GM23248 (cell line): ENCODE results near the gene IFT80. TPM values are rescaled to one million over a fixed set of nuclear protein-coding genes. Genes with fewer than 3 reads are reported as not detected.

ENCODE experiments used
- DNase-seq: peaks from one replicate; pipeline ENCODE4 v3.0.0-alpha.2; 2015
- H2AFZ ChIP-seq: fragments of 200-600 bp; sonication (generic); 2 replicates; pipeline ENCODE4 v1.6.1; 2016; ENCODE audit warnings: antibody characterized with exemption
- H3F3A ChIP-seq: fragments of 200-600 bp; sonication (generic); 2 replicates; pipeline ENCODE4 v1.6.1; 2016; ENCODE audit warnings: mild to moderate bottlenecking, antibody characterized with exemption, mixed run types; ENCODE audit not compliant: insufficient read depth
- H3K27ac ChIP-seq: fragments of 200-600 bp; sonication (generic); 2 replicates; pipeline ENCODE4 v1.5.1; 2016; ENCODE audit warnings: mild to moderate bottlenecking
- H3K27me3 ChIP-seq: fragments of 200-600 bp; sonication (generic); replicated peaks from 2 replicates; pipeline ENCODE4 v1.6.1; 2016; ENCODE audit warnings: mild to moderate bottlenecking; ENCODE audit not compliant: insufficient read depth
- H3K36me3 ChIP-seq: fragments of 200-600 bp; sonication (generic); 2 replicates; pipeline ENCODE4 v1.6.1; 2016; ENCODE audit warnings: low read depth, mild to moderate bottlenecking
- H3K4me1 ChIP-seq: fragments of 200-600 bp; sonication (generic); 2 replicates; pipeline ENCODE4 v1.6.1; 2016; ENCODE audit warnings: mild to moderate bottlenecking; ENCODE audit not compliant: insufficient read depth
- H3K4me2 ChIP-seq: fragments of 200-600 bp; sonication (generic); one replicate; pipeline ENCODE4 v1.6.1; 2016; ENCODE audit warnings: mild to moderate bottlenecking; ENCODE audit not compliant: unreplicated experiment
- H3K4me3 ChIP-seq: fragments of 200-600 bp; sonication (generic); 2 replicates; pipeline ENCODE4 v1.5.1; 2016; ENCODE audit warnings: mild to moderate bottlenecking
- H3K79me2 ChIP-seq: fragments of 200-600 bp; sonication (generic); 2 replicates; pipeline ENCODE4 v1.6.1; 2016; ENCODE audit warnings: mild to moderate bottlenecking; ENCODE audit not compliant: insufficient read depth
- H3K9ac ChIP-seq: fragments of 200-600 bp; sonication (generic); 2 replicates; pipeline ENCODE4 v1.6.1; 2016; ENCODE audit warnings: mild to moderate bottlenecking
- H3K9me2 ChIP-seq: fragments of 200-600 bp; sonication (generic); 2 replicates; pipeline ENCODE4 v1.6.1; 2016; ENCODE audit warnings: mixed run types, mild to moderate bottlenecking, moderate library complexity; ENCODE audit not compliant: insufficient read depth
- H3K9me3 ChIP-seq: fragments of 200-600 bp; sonication (generic); one replicate; pipeline ENCODE4 v1.6.1; 2017; ENCODE audit warnings: low read depth
- H4K20me1 ChIP-seq: fragments of 200-600 bp; sonication (generic); 2 replicates; pipeline ENCODE4 v1.6.0; 2016; ENCODE audit not compliant: insufficient read depth
- EZH2 ChIP-seq: fragments of 200-600 bp; sonication (generic); IDR thresholded peaks from 2 replicates; pipeline ENCODE4 v1.6.1; 2018; ENCODE audit warnings: antibody characterized with exemption, mild to moderate bottlenecking; ENCODE audit not compliant: insufficient read depth, poor library complexity, severe bottlenecking
- EZH2phosphoT487 ChIP-seq: fragments of 200-600 bp; sonication (generic); IDR thresholded peaks from 2 replicates; pipeline ENCODE4 v1.6.1; 2018; ENCODE audit warnings: antibody characterized with exemption, moderate library complexity, mild to moderate bottlenecking, low read depth; ENCODE audit not compliant: insufficient read depth
- WGBS, 2 experiments: methylation state at CpG; one replicate each; pipeline ENCODE4 v1.1.6; 2015 to 2017; ENCODE audit warnings: low lambda C conversion rate in 2 of 2, low coverage in 1 of 2; ENCODE audit errors: missing lambda C conversion rate in 2 of 2; 5-methylcytosine and 5-hydroxymethylcytosine counted together
- in situ Hi-C: fragments of 300-500 bp; cut with MboI; formaldehyde crosslinking; loops from 2 replicates; pipeline ENCODE4 v1.15.0; 2020
- polyA plus RNA-seq: library from polyadenylated mRNA; unstranded; fragments of >200 nt; fragmentation: Nextera tagmentation; extraction: Ambion mirVana; gene quantifications from 2 replicates; pipeline ENCODE4 v1.2.1, GENCODE V29; 2016
- total RNA-seq: library from RNA; depleted of rRNA; stranded (reverse); fragments of >200 nt; shearing (Covaris generic); gene quantifications from 2 replicates; pipeline ENCODE4 v1.2.3, GENCODE V29; 2014

The IFT80 gene
- total and polyA plus RNA-seq, 2 experiments from 2014 or later: 19.8 to 48.4 TPM

GRCh38 chr3:160400030-160400701 is 1.1 kb upstream of the IFT80 start:
- in situ Hi-C loops: loop anchor here (10.0 kb wide), 1 partner anchor 235 kb away; no protein-coding TSS in a partner anchor
- WGBS, 2 experiments: 1 to 2% methylated on average over 41 to 49 of the region's 49 CpGs
- peak overlapping the region; percentile 98 for H3K27ac ChIP-seq

GRCh38 chr3:160398820-160399124 is 253 bp downstream of the IFT80 start:
- Histone ChIP-seq H4K20me1 (no peaks in the 10 kb centered on the region), H3K27me3 (no peaks in the 10 kb centered on the region), H3K4me2 (peak overlapping the region; percentile 82), H3K4me3 (peak overlapping the region; percentile 95), H3F3A (peaks cover 26% of the 10 kb centered on the region), H3K4me1 (peaks cover 39% of the 10 kb centered on the region), H3K9me3 (no peaks in the 10 kb centered on the region), H2AFZ (peak overlapping the region; percentile 95), H3K9ac (peak overlapping the region; percentile 98), H3K79me2 (peaks cover 87% of the 10 kb centered on the region), H3K27ac (peak overlapping the region; percentile 98), H3K9me2 (no peaks in the 10 kb centered on the region), H3K36me3 (0 out of 2 replicates have a peak, but pooled peaks cover 4% of the 10 kb centered on the region)
- DNase-seq: no peak
- WGBS, 2 experiments: 0 to 2% methylated on average over 9 of the region's 9 CpGs
- in situ Hi-C loops: no loop called here
- TF ChIP-seq EZH2phosphoT487: no peak
- TF ChIP-seq EZH2: no peak

More at GRCh38 chr3:160400030-160400701, 1.1 kb upstream of the IFT80 start:
- Histone ChIP-seq H3K9me2 (no peaks in the 10 kb centered on the region), H3K79me2 (peaks cover 87% of the 10 kb centered on the region), H3K27me3 (no peaks in the 10 kb centered on the region), H3K4me1 (peaks cover 46% of the 10 kb centered on the region), H3K4me3 (peak overlapping the region; percentile 95), H3K36me3 (peaks cover 11% of the 10 kb centered on the region; the same call in 1 of the 2 replicates), H3F3A (peaks cover 25% of the 10 kb centered on the region), H3K4me2 (peak overlapping the region; percentile 90), H4K20me1 (no peaks in the 10 kb centered on the region), H3K9me3 (no peaks in the 10 kb centered on the region), H2AFZ (peak overlapping the region; percentile 95), H3K9ac (peak overlapping the region; percentile 98)
- DNase-seq: peak; percentile 83
- no peak for TF ChIP-seq EZH2phosphoT487
- no peak for TF ChIP-seq EZH2

GRCh38 chr3:160395297-160395696 is 3.7 kb downstream of the IFT80 start:
- DNase-seq: peak; percentile 85
- Histone ChIP-seq H3K9me3 (no peaks in the 10 kb centered on the region), H4K20me1 (no peaks in the 10 kb centered on the region), H3K4me2 (peak overlapping the region; percentile 47), H3K27ac (peak overlapping the region; percentile 28; the same call in 1 of the 2 replicates), H3K4me3 (no peak overlapping the region), H3K36me3 (no peaks in the 10 kb centered on the region), H3F3A (peaks cover 19% of the 10 kb centered on the region), H3K9me2 (no peaks in the 10 kb centered on the region), H3K9ac (no peak overlapping the region), H2AFZ (no peak overlapping the region), H3K27me3 (no peaks in the 10 kb centered on the region), H3K79me2 (peaks cover 87% of the 10 kb centered on the region), H3K4me1 (peaks cover 22% of the 10 kb centered on the region)
- in situ Hi-C loops: no loop called here
- TF ChIP-seq EZH2phosphoT487: no peak
- no peak for TF ChIP-seq EZH2

- Histone ChIP-seq H3K36me3 (no peaks in the 10 kb centered on the region), H4K20me1 (no peaks in the 10 kb centered on the region), H3F3A (peaks cover 18% of the 10 kb centered on the region; the same call in 1 of the 2 replicates), H3K4me2 (no peak overlapping the region), H3K9me2 (no peaks in the 10 kb centered on the region), H3K4me1 (peaks cover 22% of the 10 kb centered on the region), H3K4me3 (no peak overlapping the region), H2AFZ (no peak overlapping the region), H3K27me3 (no peaks in the 10 kb centered on the region), H3K9me3 (no peaks in the 10 kb centered on the region), H3K9ac (no peak overlapping the region), H3K27ac (no peak overlapping the region), H3K79me2 (peaks cover 90% of the 10 kb centered on the region)
- in situ Hi-C loops: no loop called here
- no peak for TF ChIP-seq EZH2
- no peak for TF ChIP-seq EZH2phosphoT487
- 93 to 99% methylated on average over 3 of the region's 3 CpGs for WGBS, 2 experiments
- DNase-seq: no peak
Measured at GRCh38 chr3:160394009-160394392, 5.0 kb downstream of the IFT80 start.
